Peyer's patch (tissue), 4 donors: ENCODE measurements around the gene ITSN1. TPM values are rescaled to one million over a fixed set of nuclear protein-coding genes. Genes with fewer than 3 reads are reported as not detected.
"Not testable (repeated sequence)": the region's sequence is repeated elsewhere in the genome, so short reads cannot be mapped to it uniquely, and the experiment has no call there.

Experiments used
- DNase-seq, 3 donors: peaks; one replicate each; pipeline ENCODE4 v3.0.0-alpha.2; 2017 to 2019
- H3K27ac ChIP-seq, 4 donors: fragments of 200-600 bp; sonication (generic); one replicate each; pipeline ENCODE4 v1.5.1; 2016 to 2019
- H3K27me3 ChIP-seq, 2 donors: fragments of 200-600 bp; sonication (generic); one replicate each; pipeline ENCODE4 v1.5.1; 2019
- H3K36me3 ChIP-seq, 3 donors: fragments of 200-600 bp; sonication (generic); one replicate each; pipeline ENCODE4 v1.5.1; 2016 to 2019
- H3K4me1 ChIP-seq, 4 donors: fragments of 200-600 bp; sonication (generic); one replicate each; pipeline ENCODE4 v1.5.1; 2016 to 2019
- H3K4me3 ChIP-seq, 4 donors: fragments of 200-600 bp; sonication (generic); 1 replicate in 3 of 4; 2 replicates in 1 of 4; pipeline ENCODE4 v1.5.1; 2016 to 2019; ENCODE audit warnings: mild to moderate bottlenecking in 1 of 4
- H3K9me3 ChIP-seq, 4 donors: fragments of 200-600 bp; sonication (generic); one replicate each; pipeline ENCODE4 v1.5.1; 2016 to 2019; ENCODE audit warnings: mild to moderate bottlenecking in 1 of 4
- CTCF ChIP-seq, 6 experiments: fragments of 450-650 bp in 4 of 6; fragments of 200-600 bp in 2 of 6; sonication (generic) in 1 of 6; IDR thresholded peaks; one replicate each; pipeline ENCODE4 v1.5.1; 2017 to 2019; ENCODE audit warnings: antibody characterized with exemption in 6 of 6, mild to moderate bottlenecking in 3 of 6, moderate library complexity in 1 of 6
- POLR2A ChIP-seq, 2 donors: fragments of 450-650 bp; IDR thresholded peaks; one replicate each; pipeline ENCODE4 v1.5.1; 2017; ENCODE audit warnings: antibody characterized with exemption in 2 of 2, mild to moderate bottlenecking in 2 of 2, moderate library complexity in 2 of 2
- total RNA-seq, 4 donors: library from RNA; depleted of rRNA; stranded (reverse); fragments of >200 nt; gene quantifications; one replicate each; pipeline ENCODE4 v1.1.0, GENCODE V29; 2016

The ITSN1 gene
- total RNA-seq, 4 donors from 2014 or later, result 41.0 to 56.9 (median 49.5) TPM

- no peaks in the 10 kb centered on the region for H3K4me1 ChIP-seq
- no peak overlapping the region for H3K4me3 ChIP-seq
- no peaks in the 10 kb centered on the region for H3K27me3 ChIP-seq
- no peak overlapping the region for H3K27ac ChIP-seq
- no peak for TF ChIP-seq POLR2A (IDR thresholded peaks at IDR 0.05)
- no peak for TF ChIP-seq CTCF (IDR thresholded peaks at IDR 0.05)
- DNase-seq, result no peak
- H3K36me3 ChIP-seq, result no peaks in the 10 kb centered on the region
- H3K9me3 ChIP-seq, result no peaks in the 10 kb centered on the region
Observed at GRCh38 chr21:33700491-33700890, 58.2 kb downstream of the ITSN1 start.

- no peak for TF ChIP-seq POLR2A (IDR thresholded peaks at IDR 0.05)
- TF ChIP-seq CTCF (IDR thresholded peaks at IDR 0.05), result no peak
- H3K4me1 ChIP-seq, result no peaks in the 10 kb centered on the region
- no peaks in the 10 kb centered on the region for H3K27me3 ChIP-seq
- no peak overlapping the region for H3K27ac ChIP-seq
- no peak for DNase-seq
- H3K36me3 ChIP-seq, result no peaks in the 10 kb centered on the region
- H3K9me3 ChIP-seq, result no peaks in the 10 kb centered on the region
- no peak overlapping the region for H3K4me3 ChIP-seq
Observed at GRCh38 chr21:33703750-33704606, 61.7 kb downstream of the ITSN1 start.

GRCh38 chr21:33707846-33708245, 65.5 kb downstream of the ITSN1 start:
- TF ChIP-seq POLR2A (IDR thresholded peaks at IDR 0.05) (no peak), CTCF (IDR thresholded peaks at IDR 0.05) (no peak)
- H3K9me3 ChIP-seq, result no peaks in the 10 kb centered on the region
- H3K4me3 ChIP-seq, result no peak overlapping the region
- H3K4me1 ChIP-seq, result peaks cover 0 to 4% (median 0%) of the 10 kb centered on the region in 4 donors
- H3K36me3 ChIP-seq, result no peaks in the 10 kb centered on the region
- H3K27ac ChIP-seq, result no peak overlapping the region
- no peaks in the 10 kb centered on the region for H3K27me3 ChIP-seq
- no peak for DNase-seq

- Histone ChIP-seq H3K4me1 (peaks cover 0 to 4% (median 0%) of the 10 kb centered on the region in 4 donors), H3K9me3 (no peaks in the 10 kb centered on the region), H3K27me3 (no peaks in the 10 kb centered on the region), H3K36me3 (no peaks in the 10 kb centered on the region), H3K27ac (no peak overlapping the region), H3K4me3 (no peak overlapping the region)
- no peak for DNase-seq
- TF ChIP-seq POLR2A (IDR thresholded peaks at IDR 0.05), result no peak
Observed at GRCh38 chr21:33708874-33709273, 66.6 kb downstream of the ITSN1 start.

DNA sequence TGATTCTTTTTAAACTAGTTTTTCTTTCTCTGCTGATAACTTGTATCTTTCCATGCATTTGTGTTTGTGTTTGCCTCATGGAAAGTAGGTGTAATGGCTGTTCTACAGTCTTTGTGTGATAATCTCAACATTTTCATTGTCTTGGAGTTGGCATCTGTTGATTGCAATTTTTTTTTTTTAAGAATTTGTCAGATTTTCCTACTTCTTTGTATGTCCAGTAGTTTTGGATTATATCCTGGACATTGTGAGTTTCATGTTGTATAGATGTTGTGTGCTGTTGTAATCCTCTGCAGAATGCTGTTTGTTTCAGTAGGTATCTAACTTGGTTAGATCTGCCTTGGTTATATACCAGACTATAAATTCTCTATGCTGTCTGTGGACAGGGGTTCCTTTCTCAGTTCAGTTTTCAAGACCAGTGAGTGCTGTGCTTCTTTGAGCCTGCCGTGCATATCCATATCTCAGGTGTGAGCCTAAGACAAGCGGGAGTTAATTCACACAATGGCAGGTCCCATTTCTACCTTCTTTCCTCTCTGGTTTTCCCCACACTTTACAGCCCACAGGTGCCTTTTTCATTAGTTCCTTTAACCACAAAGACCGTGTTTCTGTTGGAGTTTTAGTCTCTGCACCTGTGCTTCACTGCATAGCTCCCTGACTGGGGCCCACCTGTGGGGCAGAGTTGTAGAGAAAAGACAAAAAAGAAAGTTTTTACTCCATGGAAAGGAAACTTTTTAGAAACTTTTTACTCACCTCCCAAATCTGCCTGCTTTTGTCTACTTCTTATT, 69.9 kb downstream of the ITSN1 start:
- TF ChIP-seq CTCF (IDR thresholded peaks at IDR 0.05), result no peak
- no peak for TF ChIP-seq POLR2A (IDR thresholded peaks at IDR 0.05)

GRCh38 chr21:33721081-33721480, 78.8 kb downstream of the ITSN1 start:
- Histone ChIP-seq H3K27ac (no peak overlapping the region), H3K4me1 (no peaks in the 10 kb centered on the region), H3K27me3 (no peaks in the 10 kb centered on the region), H3K36me3 (peaks cover 0 to 28% (median 0%) of the 10 kb centered on the region in 3 donors), H3K9me3 (no peaks in the 10 kb centered on the region), H3K4me3 (no peak overlapping the region)
- no peak for DNase-seq
- TF ChIP-seq CTCF (IDR thresholded peaks at IDR 0.05) (no peak), POLR2A (IDR thresholded peaks at IDR 0.05) (no peak)

More for the DNA sequence above, 69.9 kb downstream of the ITSN1 start:
- Histone ChIP-seq H3K27ac (no peak overlapping the region), H3K4me1 (peaks cover 0 to 4% (median 0%) of the 10 kb centered on the region in 4 donors), H3K27me3 (no peaks in the 10 kb centered on the region), H3K9me3 (no peaks in the 10 kb centered on the region), H3K36me3 (no peaks in the 10 kb centered on the region), H3K4me3 (no peak overlapping the region)
- DNase-seq, result no peak

DNA sequence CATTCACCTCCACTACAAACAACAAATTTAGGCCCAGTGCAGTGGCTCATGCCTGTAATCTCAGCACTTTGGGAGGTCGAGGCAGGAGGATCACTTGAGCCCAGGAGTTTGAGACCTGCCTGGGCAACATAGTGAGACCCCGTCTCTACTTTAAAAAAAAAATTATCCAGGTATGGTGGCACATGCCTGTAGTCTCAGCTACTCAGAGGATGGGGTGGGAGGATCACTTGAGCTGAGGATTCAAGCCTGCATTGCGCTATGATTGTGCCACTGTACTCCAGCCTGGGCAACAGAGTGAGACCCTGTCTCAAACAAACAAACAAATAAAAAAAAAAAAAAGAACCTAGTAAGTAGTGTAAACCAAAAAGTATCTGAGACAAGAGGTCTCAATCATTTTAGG, 86.8 kb downstream of the ITSN1 start:
- not testable (repeated sequence) for H3K27ac ChIP-seq, H3K4me3 ChIP-seq, H3K27me3 ChIP-seq, H3K9me3 ChIP-seq, H3K4me1 ChIP-seq, DNase-seq
- peaks cover 0 to 12% (median 0%) of the 10 kb centered on the region in 3 donors for H3K36me3 ChIP-seq
